Esophagus muscularis mucosa (tissue), 4 donors: ENCODE data around the gene KDM6A. TPM values are rescaled to one million over a fixed set of nuclear protein-coding genes. Genes with fewer than 3 reads are reported as not detected.

Experiments used
- DNase-seq: peaks from one replicate; pipeline ENCODE4 v3.0.0-alpha.2; 2017; ENCODE audit errors: extremely low spot score
- H3K27ac ChIP-seq, 4 donors: fragments of 200-600 bp; sonication (generic); replicated peaks in 1 of 4; 1 replicate in 3 of 4; 2 replicates in 1 of 4; pipeline ENCODE4 v1.5.1; 2016 to 2019; ENCODE audit warnings: mild to moderate bottlenecking in 1 of 4
- H3K27me3 ChIP-seq, 4 donors: fragments of 200-600 bp; sonication (generic); one replicate each; pipeline versions ENCODE4 v1.5.1 to v1.6.0; 2016 to 2019
- H3K36me3 ChIP-seq, 4 donors: fragments of 200-600 bp; sonication (generic); one replicate each; pipeline ENCODE4 v1.5.1; 2016 to 2019
- H3K4me1 ChIP-seq, 4 donors: fragments of 200-600 bp; sonication (generic); one replicate each; pipeline ENCODE4 v1.5.1; 2016 to 2019
- H3K4me3 ChIP-seq, 4 donors: fragments of 200-600 bp; sonication (generic); 1 replicate in 2 of 4; 2 replicates in 2 of 4; pipeline ENCODE4 v1.5.1; 2016 to 2019; ENCODE audit warnings: mild to moderate bottlenecking in 4 of 4, moderate library complexity in 1 of 4
- H3K9me3 ChIP-seq, 4 donors: fragments of 200-600 bp; sonication (generic); 1 replicate in 3 of 4; 2 replicates in 1 of 4; pipeline ENCODE4 v1.5.1; 2016 to 2019
- CTCF ChIP-seq, 3 experiments: fragments of 200-600 bp in 2 of 3; fragments of 450-650 bp in 1 of 3; sonication (generic) in 2 of 3; IDR thresholded peaks; one replicate each; pipeline ENCODE4 v1.5.1; 2017 to 2019; ENCODE audit warnings: antibody characterized with exemption in 3 of 3, mild to moderate bottlenecking in 2 of 3, moderate library complexity in 1 of 3
- EP300 ChIP-seq: sonication (generic); formaldehyde crosslinking; IDR thresholded peaks from one replicate; pipeline ENCODE4 v1.6.1; 2017; ENCODE audit warnings: antibody characterized with exemption
- POLR2A ChIP-seq: fragments of 450-650 bp; IDR thresholded peaks from one replicate; pipeline ENCODE4 v1.6.1; 2017; ENCODE audit warnings: antibody characterized with exemption, moderate library complexity, mild to moderate bottlenecking, low read depth
- POLR2AphosphoS5 ChIP-seq, 2 donors: sonication (generic); formaldehyde crosslinking; IDR thresholded peaks; one replicate each; pipeline ENCODE4 v1.6.1; 2017; ENCODE audit warnings: antibody characterized with exemption in 2 of 2
- WGBS: methylation state at CpG from one replicate; pipeline ENCODE4 v1.1.5; 2018; 5-methylcytosine and 5-hydroxymethylcytosine counted together
- intact Hi-C: fragments of 100-400 bp; cut with DNase I; formaldehyde crosslinking; loops from one replicate; pipeline ENCODE4 v1.15.1; 2023
- total RNA-seq, 4 donors: library from RNA; depleted of rRNA; stranded (reverse); fragments of >200 nt; gene quantifications; one replicate each; pipeline versions ENCODE4 v1.1.0 to v1.2.1, GENCODE V29; 2016

KDM6A gene
- total RNA-seq, 4 donors from 2014 or later, result 14.4 to 24.1 (median 23.2) TPM

GRCh38 chrX:44876086-44876485 is 3.1 kb downstream of the KDM6A start:
- 25% methylated on average over 4 of the region's 4 CpGs for WGBS

GRCh38 chrX:44876767-44877166 is 3.8 kb downstream of the KDM6A start:
- intact Hi-C loops, result loop anchor here (10.0 kb wide), 2 partner anchors 332 to 628 kb away; partner anchors contain the start of gene FUNDC1
- no peak overlapping the region for H3K4me3 ChIP-seq
- DNase-seq, result no peak

More at GRCh38 chrX:44876086-44876485, 3.1 kb downstream of the KDM6A start:
- TF ChIP-seq POLR2A, result no peak
- no peak for TF ChIP-seq CTCF (IDR thresholded peaks at IDR 0.05)
- TF ChIP-seq EP300, result no peak
- intact Hi-C loops, result loop anchor here (10.0 kb wide), 2 partner anchors 331 to 629 kb away; partner anchors contain the start of gene FUNDC1
- Histone ChIP-seq H3K4me1 (peaks cover 28 to 62% (median 38%) of the 10 kb centered on the region in 4 donors), H3K27ac (peak overlapping the region in 1 of 4 donors; percentile 100), H3K27me3 (no peaks in the 10 kb centered on the region), H3K9me3 (no peaks in the 10 kb centered on the region), H3K4me3 (peak overlapping the region; percentile 33 to 98 (median 84)), H3K36me3 (no peaks in the 10 kb centered on the region)
- no peak for DNase-seq

GRCh38 chrX:44878780-44879179 is 5.8 kb downstream of the KDM6A start:
- TF ChIP-seq EP300 (no peak), CTCF (IDR thresholded peaks at IDR 0.05) (no peak), POLR2AphosphoS5 (IDR thresholded peaks at IDR 0.05) (no peak), POLR2A (no peak)
- 96% methylated on average over 8 of the region's 8 CpGs for WGBS
- no peaks in the 10 kb centered on the region for H3K27me3 ChIP-seq
- peaks cover 35 to 74% (median 42%) of the 10 kb centered on the region in 4 donors for H3K4me1 ChIP-seq
- intact Hi-C loops, result loop anchor here (10.0 kb wide), 2 partner anchors 334 to 626 kb away; partner anchors contain the start of gene FUNDC1
- no peaks in the 10 kb centered on the region for H3K9me3 ChIP-seq
- no peak overlapping the region for H3K27ac ChIP-seq
- no peak overlapping the region for H3K4me3 ChIP-seq
- DNase-seq, result no peak
- H3K36me3 ChIP-seq, result no peaks in the 10 kb centered on the region

More at GRCh38 chrX:44876767-44877166, 3.8 kb downstream of the KDM6A start:
- no peaks in the 10 kb centered on the region for H3K9me3 ChIP-seq
- H3K36me3 ChIP-seq, result no peaks in the 10 kb centered on the region
- WGBS, result 85% methylated on average over 19 of the region's 19 CpGs
- H3K27me3 ChIP-seq, result no peaks in the 10 kb centered on the region
- H3K4me1 ChIP-seq, result peaks cover 23 to 58% (median 32%) of the 10 kb centered on the region in 4 donors
- TF ChIP-seq POLR2A, result no peak
- no peak overlapping the region for H3K27ac ChIP-seq

- no peak overlapping the region for H3K27ac ChIP-seq
- H3K4me1 ChIP-seq, result peaks cover 25 to 76% (median 38%) of the 10 kb centered on the region in 4 donors
- H3K9me3 ChIP-seq, result no peaks in the 10 kb centered on the region
- no peak for TF ChIP-seq EP300
- no peak overlapping the region for H3K4me3 ChIP-seq
- WGBS, result 95% methylated on average over 10 of the region's 10 CpGs
- no peak for DNase-seq
- H3K27me3 ChIP-seq, result no peaks in the 10 kb centered on the region
- intact Hi-C loops, result no loop called here
- H3K36me3 ChIP-seq, result no peaks in the 10 kb centered on the region
Measured at GRCh38 chrX:44881549-44881948, 8.6 kb downstream of the KDM6A start.

DNA sequence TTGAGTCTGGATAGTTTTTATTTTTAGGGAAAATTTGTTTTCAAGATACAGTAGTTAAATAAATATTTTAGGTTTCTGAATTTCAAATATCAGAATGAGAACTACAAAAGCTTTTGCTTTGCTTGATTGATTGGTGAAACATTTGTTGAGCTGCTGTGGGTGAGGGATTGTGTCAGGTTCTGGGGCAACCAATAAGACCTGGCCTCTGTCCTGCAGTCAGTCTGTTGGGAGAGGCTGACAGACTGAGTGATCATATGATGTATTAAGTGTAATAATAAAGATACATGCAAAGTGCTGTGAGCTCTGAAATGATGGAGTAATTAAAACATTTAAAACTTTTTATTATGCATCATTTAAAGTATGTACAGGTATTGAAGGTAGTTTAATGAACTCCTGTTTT is 9.6 kb downstream of the KDM6A start:
- no peak overlapping the region for H3K4me3 ChIP-seq
- H3K4me1 ChIP-seq, result peaks cover 18 to 77% (median 33%) of the 10 kb centered on the region in 4 donors
- no peak for DNase-seq
- no peaks in the 10 kb centered on the region for H3K9me3 ChIP-seq
- intact Hi-C loops, result no loop called here
- no peak for TF ChIP-seq POLR2A
- no peak for TF ChIP-seq CTCF (IDR thresholded peaks at IDR 0.05)
- TF ChIP-seq EP300, result no peak
- no peak for TF ChIP-seq POLR2AphosphoS5 (IDR thresholded peaks at IDR 0.05)
- H3K27me3 ChIP-seq, result no peaks in the 10 kb centered on the region
- no peak overlapping the region for H3K27ac ChIP-seq
- no peaks in the 10 kb centered on the region for H3K36me3 ChIP-seq

- no peak for TF ChIP-seq POLR2A
- TF ChIP-seq EP300, result no peak
- no peak for TF ChIP-seq POLR2AphosphoS5 (IDR thresholded peaks at IDR 0.05)
- TF ChIP-seq CTCF (IDR thresholded peaks at IDR 0.05), result no peak
- Histone ChIP-seq H3K4me1 (peaks cover 4 to 72% (median 20%) of the 10 kb centered on the region in 4 donors), H3K36me3 (no peaks in the 10 kb centered on the region), H3K9me3 (no peaks in the 10 kb centered on the region), H3K4me3 (no peak overlapping the region), H3K27ac (no peak overlapping the region), H3K27me3 (no peaks in the 10 kb centered on the region)
- intact Hi-C loops, result no loop called here
- WGBS, result 75% methylated on average over 4 of the region's 4 CpGs
- DNase-seq, result no peak
Measured at GRCh38 chrX:44884944-44885343, 12.0 kb downstream of the KDM6A start.
